GM21526 (cell line): ENCODE data around the gene CCDC93.

Experiments used
- ATAC-seq: cut with Tn5 transposase; IDR thresholded peaks from one replicate; pipeline ENCODE4 v1.9.1; 2021; ENCODE audit warnings: moderate library complexity; ENCODE audit not compliant: unreplicated experiment, low FRiP score

CCDC93 gene

DNA sequence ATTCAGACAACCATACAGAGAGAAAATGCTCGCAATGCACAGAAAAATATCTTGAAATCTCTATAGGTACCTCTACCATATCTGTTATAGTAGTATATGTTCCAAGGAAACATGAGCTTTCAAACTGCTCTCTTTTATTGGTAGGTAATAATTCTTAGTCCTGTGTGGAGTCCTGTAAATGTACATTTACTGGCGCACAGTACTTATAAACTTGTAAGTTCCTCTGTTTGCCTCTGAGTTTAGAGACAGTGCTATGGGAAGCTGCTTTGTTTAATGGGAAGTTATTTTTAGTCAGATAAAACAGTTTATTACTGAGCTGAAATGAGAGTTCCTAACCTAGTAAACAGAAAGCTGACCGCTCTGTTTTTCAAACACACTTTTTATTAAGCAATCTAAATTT lies 52.7 kb downstream of the CCDC93 start:
- no peak for ATAC-seq

DNA sequence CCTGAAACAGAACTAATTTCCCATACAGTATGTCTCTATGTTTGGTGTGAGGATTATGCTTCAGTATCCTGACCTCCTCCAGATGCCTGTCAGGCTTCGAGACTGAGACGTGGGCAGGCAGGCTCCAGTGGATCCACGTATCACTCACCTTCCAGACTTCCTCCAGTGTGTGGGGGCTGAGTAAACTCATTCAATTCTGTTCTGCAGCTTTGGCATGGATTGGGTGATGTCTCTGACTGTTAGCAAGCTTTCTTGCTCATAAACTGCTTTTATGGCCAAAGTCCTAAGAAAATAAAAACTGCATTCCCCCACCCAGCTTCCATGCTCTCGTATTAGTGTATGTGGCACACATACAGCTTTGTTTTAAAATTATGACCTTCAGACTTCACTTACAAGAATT lies 53.6 kb downstream of the CCDC93 start:
- no peak for ATAC-seq

DNA sequence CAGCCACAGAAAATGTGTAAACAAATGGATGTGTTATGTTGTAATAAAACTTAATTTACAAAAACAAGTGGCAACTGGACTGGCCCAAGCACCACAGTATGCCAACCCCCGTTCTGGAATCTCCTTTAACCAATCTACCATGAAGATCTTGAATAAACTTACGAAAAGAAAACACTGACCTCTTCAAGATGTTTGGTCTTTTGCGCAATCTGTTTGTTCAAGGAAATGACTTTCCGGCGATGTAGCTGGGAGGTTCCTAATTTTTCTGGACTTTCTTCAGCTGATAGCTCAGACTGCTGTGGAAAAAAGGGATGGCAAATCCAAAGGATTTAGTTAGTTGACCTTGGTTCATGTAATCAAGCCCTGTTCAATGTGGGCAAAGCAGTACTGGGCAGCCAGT lies 55.7 kb downstream of the CCDC93 start:
- ATAC-seq: no peak

DNA sequence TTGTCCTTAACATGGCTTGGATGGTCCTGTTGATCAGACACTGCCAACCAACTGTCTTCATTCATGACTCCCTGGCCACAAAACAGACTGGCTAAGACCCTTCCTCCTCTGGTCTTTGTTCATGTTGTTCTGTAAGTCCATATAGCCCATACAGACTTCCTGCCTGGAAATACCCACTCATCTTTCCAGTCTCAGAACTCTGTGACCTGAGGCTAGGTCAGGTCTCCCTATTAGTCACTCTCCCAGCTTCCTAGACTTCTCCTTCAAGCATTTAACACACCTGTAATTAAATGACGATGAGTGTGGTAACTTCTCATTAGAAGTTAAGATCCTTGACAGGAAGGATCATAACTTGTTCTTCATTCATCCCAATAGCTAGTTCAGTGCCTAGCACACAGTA lies 56.3 kb downstream of the CCDC93 start:
- no peak for ATAC-seq

DNA sequence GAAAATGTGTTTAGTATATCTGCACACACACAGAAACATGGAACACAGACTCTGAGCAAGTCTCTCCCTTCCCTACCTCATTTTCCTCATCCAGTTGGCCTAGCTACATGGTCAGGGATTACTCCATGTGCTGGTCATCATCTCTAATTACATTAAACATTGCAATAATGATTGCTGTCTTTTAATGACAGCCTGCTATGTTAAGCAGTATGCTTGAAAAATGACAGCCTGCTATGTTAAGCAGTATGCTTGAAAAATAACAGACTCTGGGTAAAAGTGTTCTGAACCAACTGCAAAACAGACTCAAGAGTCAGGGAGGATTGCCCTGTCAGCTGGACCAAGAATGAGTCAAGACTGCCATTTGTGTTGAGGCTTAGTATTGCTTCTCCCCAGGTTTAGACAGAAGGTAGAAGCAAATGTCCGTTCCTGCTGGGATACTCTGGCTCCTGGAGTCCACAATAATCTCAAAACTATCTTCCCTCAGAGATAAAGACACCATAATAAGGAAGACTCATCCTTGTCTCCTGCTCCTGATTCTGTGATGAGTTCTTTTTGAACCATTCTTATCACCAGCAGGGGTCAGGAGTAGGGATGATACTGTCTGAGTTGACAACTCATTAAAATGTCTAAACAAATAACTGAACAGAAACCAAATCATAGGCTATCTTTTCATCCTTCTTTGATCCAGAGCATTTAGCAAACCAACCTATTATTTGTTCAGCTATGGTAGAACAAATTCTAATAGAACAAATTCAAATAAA lies 57.7 kb downstream of the CCDC93 start:
- no peak for ATAC-seq

DNA sequence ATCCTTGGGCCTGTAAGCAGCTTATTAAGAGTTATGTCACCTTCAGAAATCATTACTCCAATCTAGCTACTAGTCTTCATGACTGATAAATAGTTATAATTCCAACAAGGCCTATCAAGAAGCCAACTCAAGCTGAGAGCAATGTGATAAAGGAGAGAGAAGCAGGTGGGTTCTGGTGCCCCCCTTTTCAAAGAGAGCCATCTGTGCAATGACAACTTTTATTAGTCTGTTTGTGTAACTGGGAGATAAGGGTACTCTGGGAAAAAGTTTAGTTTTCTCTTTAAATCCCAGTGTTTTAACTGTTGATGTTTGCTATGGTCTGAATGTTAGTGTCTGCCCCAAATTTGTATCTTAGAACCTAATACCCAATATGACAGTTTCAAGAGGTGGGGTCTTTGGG lies 60.6 kb downstream of the CCDC93 start:
- no peak for ATAC-seq

DNA sequence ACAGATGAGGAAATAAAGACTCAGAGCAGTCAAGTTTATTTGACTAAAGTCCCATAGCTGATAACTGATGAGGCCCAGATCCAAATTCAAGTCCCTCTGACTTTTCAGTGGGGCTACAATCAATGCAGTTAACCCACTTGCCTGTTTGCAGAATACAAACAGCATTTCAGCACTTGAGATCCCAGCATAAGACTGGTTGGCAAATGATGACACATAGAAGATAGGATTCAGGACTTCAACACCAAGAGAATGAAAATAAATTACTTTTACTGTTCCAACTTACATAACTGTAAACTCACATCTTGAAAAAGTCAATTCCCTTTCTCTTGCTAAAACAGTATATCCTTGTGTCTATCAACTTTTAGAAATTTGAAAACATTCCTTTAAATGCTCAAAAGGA lies 61.2 kb downstream of the CCDC93 start:
- ATAC-seq: no peak

DNA sequence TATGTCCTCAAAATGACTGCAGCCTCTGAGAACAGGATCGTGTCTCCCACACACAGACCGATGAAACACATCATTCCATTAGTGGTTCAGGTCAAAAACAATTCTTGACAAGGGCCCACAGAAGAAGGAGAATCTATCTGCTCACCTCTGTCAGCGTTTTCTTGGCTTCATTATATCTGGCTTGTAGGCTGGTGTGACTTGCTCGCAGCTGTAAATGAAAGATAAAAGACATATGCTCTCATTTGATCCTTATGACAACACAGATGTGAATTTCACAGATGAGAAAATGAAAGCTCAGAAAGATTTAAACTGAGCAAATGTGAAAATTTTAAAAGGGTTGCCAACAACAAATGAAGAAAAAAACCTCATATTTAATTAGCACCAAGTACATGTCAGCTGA lies 61.6 kb downstream of the CCDC93 start:
- ATAC-seq: no peak

DNA sequence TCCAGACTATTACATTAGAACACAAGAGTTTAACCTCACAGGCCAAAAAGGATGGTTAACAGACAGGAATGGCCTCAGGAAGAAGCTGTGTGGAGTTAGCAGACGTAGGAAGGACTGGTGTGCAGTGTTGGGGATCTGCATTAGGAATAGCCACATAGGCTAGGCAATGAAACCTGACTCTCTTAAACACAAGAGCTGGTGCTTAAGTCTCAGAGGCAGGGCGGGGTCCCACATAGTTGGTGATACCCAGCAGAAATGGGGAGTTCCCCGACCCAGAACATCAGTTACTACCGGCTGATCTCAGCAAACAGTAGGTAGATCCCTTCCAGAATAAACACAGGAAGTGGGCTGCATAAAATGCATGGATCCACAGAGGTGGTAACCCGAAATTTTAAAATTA lies 64.1 kb downstream of the CCDC93 start:
- no peak for ATAC-seq

DNA sequence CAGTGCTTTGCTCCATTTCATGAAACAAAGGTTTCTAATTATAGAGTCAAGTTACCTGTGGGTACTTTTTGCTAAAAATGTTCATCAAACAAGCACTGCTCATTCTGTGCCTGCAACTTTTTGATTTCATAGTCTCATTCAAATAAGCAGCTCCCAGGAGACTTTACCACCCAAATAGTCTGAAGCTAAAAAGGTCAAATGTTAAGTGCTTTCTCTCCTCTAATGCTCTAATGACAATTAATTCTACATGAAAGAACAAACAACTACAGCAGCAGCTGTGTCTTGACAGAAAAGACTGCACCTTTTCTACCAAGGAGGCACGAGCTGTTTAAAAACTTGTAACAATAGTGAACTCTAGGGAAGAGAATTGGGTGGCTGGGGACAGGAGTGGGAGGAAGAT lies 65.3 kb downstream of the CCDC93 start:
- ATAC-seq: no peak

DNA sequence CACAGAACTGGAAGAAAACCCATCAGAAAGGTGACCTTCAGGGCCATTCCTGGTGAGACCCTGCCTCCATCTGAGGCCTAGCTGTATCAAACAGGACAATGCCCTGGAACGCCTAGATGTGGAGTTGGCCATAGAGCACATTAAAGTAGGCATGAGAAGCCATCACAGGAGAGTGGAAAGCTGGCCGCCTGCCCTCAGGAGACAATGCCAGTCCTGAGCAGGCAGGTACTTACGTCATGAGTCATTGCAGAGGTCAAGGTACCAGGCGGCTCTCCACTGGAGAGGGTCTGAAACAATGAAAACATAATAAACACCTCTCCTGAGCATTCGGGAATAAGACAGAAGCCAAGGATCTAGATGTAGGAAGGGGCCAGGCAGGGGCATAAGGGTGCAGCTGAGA lies 68.6 kb downstream of the CCDC93 start:
- no peak for ATAC-seq

DNA sequence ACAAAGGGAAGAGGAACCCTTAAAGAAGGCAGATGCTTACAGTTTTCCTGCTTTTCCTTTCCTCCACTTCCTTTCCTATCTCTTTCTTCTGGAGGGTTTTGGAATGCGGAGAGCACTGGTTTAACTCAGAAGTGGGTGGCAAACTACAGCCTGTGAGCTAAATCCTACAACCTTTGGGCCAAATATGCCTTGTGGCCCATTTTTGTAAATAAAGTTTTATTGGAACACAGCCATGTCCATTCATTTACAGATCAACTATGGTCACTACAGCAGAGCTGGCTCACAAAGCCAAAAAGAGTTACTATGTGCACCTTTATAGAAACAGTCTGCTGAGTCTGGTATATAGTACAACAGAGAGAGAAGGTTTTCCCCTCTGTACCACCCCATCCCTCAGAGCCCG lies 69.1 kb downstream of the CCDC93 start:
- no peak for ATAC-seq

DNA sequence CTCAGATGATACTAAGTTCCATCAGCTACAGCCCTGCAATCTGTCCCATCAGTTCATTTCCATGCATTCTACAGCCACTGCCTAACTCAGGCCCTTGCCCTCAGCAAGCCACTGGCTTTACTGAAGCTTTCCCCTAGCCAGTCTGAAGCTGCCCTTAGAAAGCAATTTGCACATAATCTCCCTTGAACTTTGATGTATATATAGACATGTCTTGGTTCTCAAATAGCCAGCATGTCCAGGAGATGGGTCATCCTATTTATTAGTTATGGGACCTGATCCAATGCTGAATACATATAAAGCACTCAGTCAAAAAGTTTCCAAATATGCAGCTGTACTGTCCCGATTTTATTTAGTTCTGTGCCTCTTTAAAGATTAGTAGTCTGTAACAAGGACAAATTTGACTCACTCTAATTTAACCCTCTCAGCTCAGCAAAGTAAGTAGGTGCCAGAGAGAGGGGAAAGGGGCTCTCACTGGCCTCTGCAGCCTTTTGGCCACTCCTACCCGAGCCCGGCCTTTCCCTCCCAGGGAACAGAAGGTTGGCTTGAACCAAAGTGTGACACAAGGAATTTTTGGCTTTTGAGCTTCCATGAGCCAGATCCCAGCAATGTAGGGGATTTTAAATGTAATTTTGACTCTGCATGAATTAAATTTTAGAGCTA lies 70.7 kb downstream of the CCDC93 start:
- no peak for ATAC-seq

DNA sequence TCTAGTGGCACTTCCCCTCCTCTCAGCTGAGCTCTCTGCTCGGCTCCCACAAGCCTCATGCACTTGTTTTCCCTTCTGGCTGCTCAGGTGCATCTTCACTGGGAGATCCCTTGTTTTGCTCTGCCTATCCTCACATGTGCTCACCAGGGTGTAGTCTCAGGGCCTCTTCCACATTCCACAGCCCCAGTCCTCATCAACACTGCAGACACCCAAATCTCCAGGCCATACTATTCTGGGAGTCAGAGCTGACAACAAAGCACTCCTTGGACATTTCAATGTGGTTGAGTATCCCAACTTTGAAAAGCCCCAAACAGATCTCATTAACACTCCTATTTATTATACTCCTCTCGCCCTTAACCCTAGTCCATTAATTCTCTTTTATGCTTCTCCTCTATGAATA lies 71.3 kb downstream of the CCDC93 start:
- ATAC-seq: no peak

DNA sequence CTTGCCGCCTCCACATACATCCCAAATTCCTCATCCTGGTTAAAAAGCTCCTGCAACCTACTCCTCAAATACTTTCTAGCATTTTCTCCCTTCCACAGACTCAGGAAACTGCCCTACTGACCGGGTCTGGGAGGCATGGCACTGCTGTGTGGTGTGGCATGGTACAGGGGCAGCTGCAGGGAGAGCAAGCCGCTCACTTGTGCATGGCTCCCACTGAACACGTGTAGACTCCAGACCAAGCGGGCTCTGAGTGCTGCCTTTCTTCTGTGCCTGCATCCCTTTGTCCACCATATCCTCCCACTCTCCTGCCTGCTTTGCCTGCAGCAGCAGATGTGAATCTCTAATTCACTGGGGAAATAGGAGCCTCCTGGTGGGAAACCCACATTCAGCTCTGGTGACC lies 72.2 kb downstream of the CCDC93 start:
- ATAC-seq: no peak

DNA sequence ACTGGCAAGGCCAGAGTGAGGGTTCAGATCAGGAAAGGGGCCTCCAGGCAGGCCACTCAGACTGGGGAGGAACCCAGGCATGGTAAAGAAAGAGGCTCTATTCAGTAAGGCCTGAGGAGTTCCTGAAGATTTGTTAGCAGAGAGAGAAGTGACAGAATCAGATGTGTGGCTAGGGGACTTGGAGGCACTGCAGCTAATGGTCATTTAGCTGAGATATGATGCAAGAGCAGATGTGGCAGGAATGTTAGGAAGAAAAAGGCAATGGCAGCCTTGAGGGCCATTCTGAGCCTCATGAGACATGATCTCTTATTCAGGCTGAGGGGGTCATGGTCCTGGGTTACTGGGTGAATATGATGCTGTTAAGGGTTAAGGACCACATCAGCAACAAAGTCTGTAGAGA lies 73.4 kb downstream of the CCDC93 start:
- no peak for ATAC-seq

DNA sequence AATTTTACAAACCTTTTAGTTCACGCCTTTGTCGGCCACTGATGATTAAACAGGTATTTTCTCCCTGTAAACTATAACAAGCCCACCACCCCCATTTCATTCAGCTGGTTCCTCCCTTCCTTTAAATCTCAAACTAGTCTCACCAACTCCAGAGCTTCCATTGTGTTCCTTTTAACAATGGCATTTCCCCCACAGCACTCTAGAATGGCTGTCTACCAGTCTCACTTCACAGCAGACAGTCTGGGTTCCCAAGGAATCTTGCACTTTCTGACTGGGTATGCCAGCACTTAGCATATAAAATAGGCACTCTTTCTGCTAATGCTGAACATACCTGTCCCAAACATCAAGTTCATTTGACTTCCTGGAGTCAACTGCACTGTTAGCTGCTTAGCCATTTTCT lies 75.3 kb downstream of the CCDC93 start:
- no peak for ATAC-seq

DNA sequence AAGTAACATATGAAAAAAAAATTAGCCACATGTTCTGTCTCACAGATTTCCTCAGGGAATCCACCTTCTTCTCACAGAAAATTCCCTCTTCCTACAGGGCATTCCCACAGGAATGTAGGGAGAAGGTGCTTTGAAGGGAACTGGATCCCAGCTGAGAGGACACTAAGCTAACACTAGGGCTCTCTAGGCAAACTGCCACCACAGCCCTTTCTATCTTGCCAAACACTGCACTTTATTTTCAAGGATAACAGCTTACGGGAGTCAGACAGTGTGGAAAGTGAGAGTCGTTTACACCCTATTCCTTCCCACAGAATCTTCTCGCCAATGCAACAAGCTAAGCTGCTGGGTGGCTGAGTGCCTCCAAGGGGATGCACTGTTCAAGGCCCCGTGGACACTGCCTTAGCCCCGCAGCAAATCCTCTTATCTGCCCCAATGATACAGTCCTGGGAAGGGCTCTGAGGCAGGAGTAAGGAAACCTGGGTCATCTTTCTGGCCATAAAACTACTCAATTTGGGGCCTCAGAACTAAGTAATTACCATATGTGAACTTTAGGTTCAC lies 76.9 kb downstream of the CCDC93 start:
- ATAC-seq: no peak

DNA sequence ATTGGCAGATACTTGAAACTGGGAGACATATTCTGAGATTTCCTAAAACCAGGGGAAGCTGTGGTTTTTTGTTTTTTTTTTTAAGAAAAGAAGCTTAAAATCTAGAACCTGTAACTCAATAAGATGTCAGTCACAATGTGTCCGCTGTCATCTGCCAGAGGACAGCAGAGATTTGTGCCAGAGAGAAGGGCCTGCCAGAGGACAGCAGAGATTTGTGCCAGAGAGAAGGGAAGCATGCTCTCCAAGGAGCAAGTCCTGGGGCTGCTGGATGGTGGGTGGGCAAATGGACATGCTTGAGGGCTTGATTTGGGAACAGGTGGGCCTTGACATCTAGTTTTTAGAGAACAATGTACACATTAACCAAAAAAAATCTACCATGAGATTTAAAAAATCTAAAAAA lies 77.9 kb downstream of the CCDC93 start:
- no peak for ATAC-seq

DNA sequence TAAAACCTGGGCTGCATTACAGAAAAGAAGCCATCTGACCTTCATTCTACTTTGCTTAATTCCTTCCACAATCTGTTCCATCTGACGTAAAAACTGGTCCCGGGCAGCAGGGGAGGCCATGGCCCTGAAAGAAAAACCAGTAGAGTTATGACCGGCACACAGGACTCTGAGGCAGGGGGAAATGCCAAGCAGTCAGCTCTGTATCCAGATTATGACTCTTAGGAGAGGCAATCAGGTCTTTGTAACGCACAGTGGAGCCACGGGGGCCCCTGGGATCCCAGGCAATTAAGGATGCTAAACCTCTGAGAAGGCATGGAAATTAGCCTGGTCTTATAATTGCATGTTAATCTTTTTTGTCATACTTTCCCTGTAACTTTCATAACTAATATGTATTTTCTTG lies 78.4 kb downstream of the CCDC93 start:
- ATAC-seq: no peak

DNA sequence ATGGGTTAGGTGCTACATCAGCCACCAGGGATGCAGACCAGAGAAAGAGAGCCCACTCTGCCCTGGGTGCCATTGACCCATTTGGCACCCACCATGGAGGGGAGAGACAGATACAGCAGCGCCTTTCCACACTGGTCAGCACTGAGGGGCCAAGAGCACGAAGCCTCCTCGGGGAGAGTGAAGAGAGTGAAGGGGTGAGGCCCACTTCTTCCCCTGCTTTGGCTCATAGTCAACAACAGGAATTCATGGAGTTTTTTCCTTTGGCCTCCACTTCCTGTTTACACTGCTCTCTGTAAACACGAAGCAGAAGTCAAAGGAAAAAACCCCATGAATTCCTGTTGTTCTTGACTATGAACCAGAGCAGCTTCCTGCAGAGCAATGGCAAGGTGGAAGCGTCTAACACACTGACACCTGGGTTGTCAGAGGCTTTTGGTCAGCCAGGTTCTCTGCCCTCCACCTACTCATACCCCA lies 80.0 kb downstream of the CCDC93 start:
- no peak for ATAC-seq

DNA sequence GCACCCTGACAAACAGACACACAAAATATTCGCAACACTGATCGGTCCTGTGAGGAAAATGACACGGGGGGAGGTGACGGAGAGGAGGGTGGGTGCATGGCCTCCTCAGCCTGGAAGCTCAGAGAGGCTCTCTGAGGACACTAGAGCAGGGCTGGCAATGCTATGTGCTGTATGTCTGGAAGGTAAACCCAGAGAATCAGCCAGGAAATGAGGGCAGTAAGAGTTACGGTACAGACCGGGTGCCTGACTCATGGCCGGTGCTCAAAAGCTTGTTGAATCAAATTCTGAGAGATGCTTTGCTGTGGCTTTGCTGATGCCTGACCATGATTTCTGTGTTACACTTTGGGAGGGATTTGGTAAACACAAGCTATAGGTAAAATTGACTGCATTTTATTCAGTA lies 81.9 kb downstream of the CCDC93 start:
- ATAC-seq: no peak
